A549 (cell line): ENCODE results near the gene IGFBP2. TPM values are rescaled to one million over a fixed set of nuclear protein-coding genes. Genes with fewer than 3 reads are reported as not detected.

Experiments
- ATAC-seq, 2 experiments: fragments of 200-7000 bp in 1 of 2; fragments of >200 bp in 1 of 2; cut with Nextera tagmentation in 1 of 2; cut with Tn5 transposase in 1 of 2; 3 replicates each; pipeline versions ENCODE4 v1.8.0 to v1.9.1; 2018 to 2020; ENCODE audit warnings: mild to moderate bottlenecking in 1 of 2, moderate library complexity in 1 of 2
- CTCF ChIA-PET: fragments of 300-600 bp; sonication (Branson Sonifier 250); formaldehyde crosslinking; extraction: SDS; loops from one replicate; lab custom pipeline; 2021; ENCODE audit warnings: antibody characterized with exemption, inconsistent platforms; lab: Yijun Ruan, JAX
- POLR2A ChIA-PET: fragments of 350-600 bp; formaldehyde crosslinking; extraction: SDS; loops from one replicate; lab custom pipeline; 2021; ENCODE audit warnings: antibody characterized with exemption, inconsistent platforms; lab: Yijun Ruan, JAX
- DNase-seq, 2 experiments: peaks; one replicate each; pipeline versions ENCODE4 v3.0.0 to v3.0.0-alpha.2; 2011 to 2016; ENCODE audit warnings: low read depth in 1 of 2, low spot score in 1 of 2
- FAIRE-seq: peaks from 2 replicates; lab custom pipeline; 2011; peaks lifted over from hg19 to GRCh38; lab: Jason Lieb, UNC
- H3K27ac ChIP-seq, 2 experiments: fragments of >200 bp; sonication (Bioruptor Twin); formaldehyde crosslinking; 3 replicates each; pipeline ENCODE4 v1.5.1; 2016 to 2017
- H3K4me1 ChIP-seq: fragments of >200 bp; sonication (Bioruptor Twin); formaldehyde crosslinking; 3 replicates; pipeline ENCODE4 v1.6.1; 2016
- H3K4me2 ChIP-seq: fragments of >200 bp; sonication (Bioruptor Twin); formaldehyde crosslinking; 3 replicates; pipeline ENCODE4 v1.6.1; 2016
- H3K4me3 ChIP-seq: fragments of >200 bp; sonication (Bioruptor Twin); formaldehyde crosslinking; 3 replicates; pipeline ENCODE4 v1.5.1; 2016
- H3K9me3 ChIP-seq: fragments of >200 bp; sonication (Bioruptor Twin); formaldehyde crosslinking; 3 replicates; pipeline ENCODE4 v1.6.1; 2016
- CBX8 ChIP-seq: fragments of 200-600 bp; sonication (generic); IDR thresholded peaks from 2 replicates; pipeline ENCODE4 v1.6.1; 2016
- CEBPB ChIP-seq, 2 experiments: fragments of >200 bp in 1 of 2; sonication (Bioruptor Twin) in 1 of 2; formaldehyde crosslinking in 1 of 2; IDR thresholded peaks; 2 replicates each; pipeline ENCODE4 v1.6.1; 2012 to 2016
- EHF ChIP-seq: fragments of 250-450 bp; sonication (Bioruptor Pico); IDR thresholded peaks from 2 replicates; pipeline ENCODE4 v1.5.0; 2020; ENCODE audit warnings: mild to moderate bottlenecking
- HOXA7 ChIP-seq: fragments of 250-450 bp; sonication (Bioruptor Pico); IDR thresholded peaks from 2 replicates; pipeline ENCODE4 v1.5.0; 2020; ENCODE audit warnings: mild to moderate bottlenecking, moderate library complexity
- KDM1A ChIP-seq: fragments of 200-600 bp; sonication (generic); IDR thresholded peaks from 2 replicates; pipeline ENCODE4 v1.6.1; 2016; ENCODE audit warnings: low read depth, mild to moderate bottlenecking
- POLR2A ChIP-seq: IDR thresholded peaks from 2 replicates; pipeline ENCODE4 v1.6.1; 2012; ENCODE audit warnings: mild to moderate bottlenecking, low read length
- POLR2AphosphoS2 ChIP-seq: conservative IDR thresholded peaks from 2 replicates; pipeline ENCODE4 v1.6.1; 2012; ENCODE audit warnings: low read length, improper control_type of control experiment, inconsistent platforms
- RAD21 ChIP-seq, 2 experiments: fragments of >200 bp in 1 of 2; sonication (Bioruptor Twin) in 1 of 2; formaldehyde crosslinking in 1 of 2; IDR thresholded peaks in 1 of 2; conservative IDR thresholded peaks in 1 of 2; 2 replicates in 1 of 2; 3 replicates in 1 of 2; pipeline ENCODE4 v1.6.1; 2012 to 2018; ENCODE audit warnings: inconsistent platforms in 1 of 2
- SMC3 ChIP-seq: fragments of >200 bp; sonication (Bioruptor Twin); formaldehyde crosslinking; IDR thresholded peaks from 3 replicates; pipeline ENCODE4 v1.6.1; 2018; ENCODE audit warnings: inconsistent platforms
- TFCP2L1 ChIP-seq: fragments of 250-450 bp; sonication (Bioruptor Pico); IDR thresholded peaks from 2 replicates; pipeline ENCODE4 v1.5.0; 2021; ENCODE audit warnings: mild to moderate bottlenecking
- ZC3H11A ChIP-seq: fragments of 450-650 bp; IDR thresholded peaks from 2 replicates; pipeline ENCODE4 v1.6.1; 2014; ENCODE audit warnings: antibody characterized with exemption, mild to moderate bottlenecking
- ZNF302 ChIP-seq: fragments of 250-450 bp; sonication (Bioruptor Pico); IDR thresholded peaks from 2 replicates; pipeline ENCODE4 v1.9.0; 2021; ENCODE audit warnings: inconsistent platforms, mild to moderate bottlenecking, moderate library complexity
- WGBS: methylation state at CpG from one replicate; pipeline ENCODE4 v1.1.6; 2017; ENCODE audit errors: missing lambda C conversion rate; 5-methylcytosine and 5-hydroxymethylcytosine counted together
- polyA plus RNA-seq, 4 experiments: library from polyadenylated mRNA; depleted of rRNA in 3 of 4; stranded (reverse); fragments of >200 nt; fragmentation: RNase III in 1 of 4; extraction: RNeasy Plus Mini Kit Qiagen cat#74134 plus additional on column Dnase treatment in 1 of 4; gene quantifications; 2 replicates in 3 of 4; 3 replicates in 1 of 4; pipeline ENCODE4 v1.2.3, GENCODE V29; 2011 to 2017
- TF ChIP-seq, protein P1 (sequence below): fragments of >200 bp; sonication (Bioruptor Twin); formaldehyde crosslinking; IDR thresholded peaks from 3 replicates; pipeline ENCODE4 v1.5.1; 2016
- TF ChIP-seq, protein P2 (sequence below): fragments of 250-450 bp; sonication (Bioruptor Pico); IDR thresholded peaks from 2 replicates; pipeline ENCODE4 v1.5.0; 2020; ENCODE audit warnings: low read depth, mild to moderate bottlenecking, moderate library complexity
- TF ChIP-seq, protein P3 (sequence below): fragments of >200 bp; sonication (Bioruptor Twin); formaldehyde crosslinking; IDR thresholded peaks from 2 replicates; pipeline ENCODE4 v1.6.1; 2016
- TF ChIP-seq, protein P4 (sequence below): IDR thresholded peaks from 2 replicates; pipeline ENCODE4 v1.6.1; 2012

IGFBP2 gene
- polyA plus RNA-seq, 2 of the 4 experiments (the other 2 are of a cell fraction) = 26.1 to 34.9 TPM

DNA sequence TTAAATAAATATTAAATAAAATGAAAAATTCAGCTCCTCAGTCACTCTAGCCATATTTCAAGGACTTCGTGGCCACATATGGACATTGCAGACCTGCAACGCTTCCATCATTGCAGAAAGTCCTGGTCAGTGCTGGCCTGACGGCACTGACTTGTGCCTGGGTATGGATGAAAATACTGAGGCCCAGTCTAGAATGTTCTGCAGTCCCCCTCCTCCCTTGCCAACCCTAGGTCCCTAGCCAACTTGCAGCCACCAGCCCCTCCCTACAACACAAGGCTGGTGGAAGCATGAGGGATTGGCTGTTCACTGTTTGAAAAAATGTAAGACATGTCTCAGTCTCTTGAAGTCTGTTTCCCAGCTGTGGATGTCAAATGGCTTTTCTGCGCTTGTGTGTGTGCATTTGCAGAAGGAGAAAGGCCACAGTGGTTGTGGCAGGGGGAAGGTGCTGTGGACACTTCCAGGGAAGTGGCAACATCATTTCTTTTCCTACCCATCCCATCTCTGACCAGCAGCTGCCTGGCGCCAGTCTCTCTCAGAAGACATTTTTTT is 52.2 kb downstream of the IGFBP2 start (continued):
- TF ChIP-seq, protein P1, sequence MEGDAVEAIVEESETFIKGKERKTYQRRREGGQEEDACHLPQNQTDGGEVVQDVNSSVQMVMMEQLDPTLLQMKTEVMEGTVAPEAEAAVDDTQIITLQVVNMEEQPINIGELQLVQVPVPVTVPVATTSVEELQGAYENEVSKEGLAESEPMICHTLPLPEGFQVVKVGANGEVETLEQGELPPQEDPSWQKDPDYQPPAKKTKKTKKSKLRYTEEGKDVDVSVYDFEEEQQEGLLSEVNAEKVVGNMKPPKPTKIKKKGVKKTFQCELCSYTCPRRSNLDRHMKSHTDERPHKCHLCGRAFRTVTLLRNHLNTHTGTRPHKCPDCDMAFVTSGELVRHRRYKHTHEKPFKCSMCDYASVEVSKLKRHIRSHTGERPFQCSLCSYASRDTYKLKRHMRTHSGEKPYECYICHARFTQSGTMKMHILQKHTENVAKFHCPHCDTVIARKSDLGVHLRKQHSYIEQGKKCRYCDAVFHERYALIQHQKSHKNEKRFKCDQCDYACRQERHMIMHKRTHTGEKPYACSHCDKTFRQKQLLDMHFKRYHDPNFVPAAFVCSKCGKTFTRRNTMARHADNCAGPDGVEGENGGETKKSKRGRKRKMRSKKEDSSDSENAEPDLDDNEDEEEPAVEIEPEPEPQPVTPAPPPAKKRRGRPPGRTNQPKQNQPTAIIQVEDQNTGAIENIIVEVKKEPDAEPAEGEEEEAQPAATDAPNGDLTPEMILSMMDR = no peak

DNA sequence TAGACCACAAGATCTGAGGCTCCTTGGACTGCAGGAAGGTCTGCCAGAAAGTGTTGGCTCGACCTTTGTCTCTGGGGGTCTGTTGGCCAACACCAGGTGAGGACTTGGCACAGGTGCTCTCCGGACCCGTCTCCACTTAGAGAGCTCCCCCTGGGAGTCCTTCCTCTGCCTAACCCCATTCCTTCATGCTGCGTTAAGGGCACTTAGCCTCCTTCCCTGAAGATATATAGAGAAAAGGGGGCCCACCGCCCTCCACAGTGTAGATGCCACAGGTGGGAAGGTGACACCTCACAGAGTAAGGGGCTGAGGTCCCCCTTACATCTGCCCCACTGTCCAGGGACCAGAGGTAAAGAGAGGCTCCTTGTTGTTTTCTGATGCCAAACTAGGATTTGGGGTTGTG is 53.9 kb downstream of the IGFBP2 start:
- POLR2A ChIA-PET = no interaction called here
- TF ChIP-seq EHF (CRISPR knock-in tag) (no peak), POLR2AphosphoS2 (no peak), ZC3H11A (no peak), KDM1A (no peak), POLR2A (no peak), HOXA7 (CRISPR knock-in tag) (no peak)
- TF ChIP-seq, protein P2, sequence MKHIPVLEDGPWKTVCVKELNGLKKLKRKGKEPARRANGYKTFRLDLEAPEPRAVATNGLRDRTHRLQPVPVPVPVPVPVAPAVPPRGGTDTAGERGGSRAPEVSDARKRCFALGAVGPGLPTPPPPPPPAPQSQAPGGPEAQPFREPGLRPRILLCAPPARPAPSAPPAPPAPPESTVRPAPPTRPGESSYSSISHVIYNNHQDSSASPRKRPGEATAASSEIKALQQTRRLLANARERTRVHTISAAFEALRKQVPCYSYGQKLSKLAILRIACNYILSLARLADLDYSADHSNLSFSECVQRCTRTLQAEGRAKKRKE (CRISPR knock-in tag) = no peak
- TF ChIP-seq, protein P3, sequence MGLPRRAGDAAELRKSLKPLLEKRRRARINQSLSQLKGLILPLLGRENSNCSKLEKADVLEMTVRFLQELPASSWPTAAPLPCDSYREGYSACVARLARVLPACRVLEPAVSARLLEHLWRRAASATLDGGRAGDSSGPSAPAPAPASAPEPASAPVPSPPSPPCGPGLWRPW = no peak
- WGBS = 48% methylated on average over 5 of the region's 5 CpGs
- no peak for ATAC-seq
- FAIRE-seq = no peak
- DNase-seq = no peak
- Histone ChIP-seq H3K4me2 (no peak overlapping the region), H3K27ac (no peak overlapping the region), H3K4me3 (no peak overlapping the region), H3K4me1 (peaks cover 18% of the 10 kb centered on the region; the same call in 2 of the 3 replicates), H3K9me3 (no peaks in the 10 kb centered on the region)
- CTCF ChIA-PET = interaction anchor here (0.7 to 3.7 kb wide), 8 partner anchors 12 to 1026 kb away, joined by 3 to 19 read pairs (median 5); no protein-coding TSS in a partner anchor

DNA sequence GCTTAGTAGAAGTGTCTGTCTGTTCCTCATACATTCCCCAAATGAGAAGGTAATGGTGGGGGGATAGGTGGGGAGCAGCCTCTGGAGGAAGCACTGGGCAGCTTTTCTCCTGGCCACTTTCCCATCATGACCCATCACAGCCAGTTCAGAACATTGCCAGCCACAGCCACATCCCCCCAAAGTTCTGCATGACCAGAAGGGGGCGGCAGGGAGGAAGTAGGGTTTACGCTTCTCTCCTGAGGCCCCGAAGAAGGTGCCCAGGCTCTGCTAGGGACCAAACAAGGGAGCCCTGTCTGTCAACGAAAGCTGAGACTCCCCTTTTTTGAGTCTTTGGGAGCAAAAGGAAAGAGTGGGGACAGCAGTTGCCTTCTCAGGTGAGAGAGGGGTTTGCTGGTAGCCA is 54.4 kb downstream of the IGFBP2 start:
- ChIA-PET POLR2A (no interaction called here), CTCF (interaction anchor here (0.7 to 3.7 kb wide), 8 partner anchors 11 to 1025 kb away, joined by 3 to 19 read pairs (median 5); no protein-coding TSS in a partner anchor)
- DNase-seq (peak; percentile 38 to 47), ATAC-seq (peak in 1 of 2 experiments; percentile 61; a peak in 3 of 6 replicates), FAIRE-seq (no peak)
- Histone ChIP-seq H3K4me1 (peaks cover 16% of the 10 kb centered on the region; the same call in 2 of the 3 replicates), H3K4me3 (no peak overlapping the region), H3K9me3 (no peaks in the 10 kb centered on the region), H3K4me2 (no peak overlapping the region), H3K27ac (no peak overlapping the region)
- 23% methylated on average over 4 of the region's 4 CpGs for WGBS
- TF ChIP-seq CBX8 (no peak), TFCP2L1 (CRISPR knock-in tag) (no peak), CEBPB (IDR thresholded peaks at IDR 0.05) (no peak), ZNF302 (CRISPR knock-in tag) (no peak), SMC3 (0 out of 3 replicates have a peak, but pooled peaks have one; percentile 35), RAD21 (conservative IDR thresholded peaks at IDR 0.05 in 1 of 2, IDR thresholded peaks at IDR 0.05 in 1 of 2) (peak; percentile 17 to 25; a peak in 1 of 5 replicates), POLR2A (no peak)
- TF ChIP-seq, protein P1 = peak; percentile 37; the same call in 2 of the 3 replicates
- TF ChIP-seq, protein P4, sequence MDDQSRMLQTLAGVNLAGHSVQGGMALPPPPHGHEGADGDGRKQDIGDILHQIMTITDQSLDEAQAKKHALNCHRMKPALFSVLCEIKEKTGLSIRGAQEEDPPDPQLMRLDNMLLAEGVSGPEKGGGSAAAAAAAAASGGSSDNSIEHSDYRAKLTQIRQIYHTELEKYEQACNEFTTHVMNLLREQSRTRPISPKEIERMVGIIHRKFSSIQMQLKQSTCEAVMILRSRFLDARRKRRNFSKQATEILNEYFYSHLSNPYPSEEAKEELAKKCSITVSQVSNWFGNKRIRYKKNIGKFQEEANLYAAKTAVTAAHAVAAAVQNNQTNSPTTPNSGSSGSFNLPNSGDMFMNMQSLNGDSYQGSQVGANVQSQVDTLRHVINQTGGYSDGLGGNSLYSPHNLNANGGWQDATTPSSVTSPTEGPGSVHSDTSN = no peak
